Measurements from ENCODE around the gene SGCD.

The SGCD gene

DNA sequence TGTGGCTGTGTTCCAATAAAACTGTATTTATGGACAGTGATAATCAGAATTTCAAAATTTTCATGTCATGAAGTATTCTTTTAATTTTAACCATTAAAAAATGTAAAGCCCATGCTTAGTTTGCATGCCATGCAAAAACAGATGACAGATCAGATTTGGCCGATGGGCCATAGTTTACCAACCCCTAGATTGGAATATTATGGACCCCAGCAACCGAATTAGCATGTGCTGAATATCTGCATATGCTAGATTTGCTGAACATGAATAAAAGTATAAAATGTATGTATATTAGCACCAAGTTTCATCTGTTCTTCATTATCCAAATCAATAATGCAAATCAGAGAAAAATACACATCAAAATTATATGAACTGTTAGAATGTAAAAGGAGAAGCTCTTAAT, 364.6 kb downstream of the SGCD start:
- Histone ChIP-seq H3K9ac (no peak overlapping the region), H3K27ac (no peak overlapping the region), H3K9me3 (ENCODE audit: control insufficient read depth, low read length) (no peaks in the 10 kb centered on the region), H3K4me1 (no peaks in the 10 kb centered on the region), H3K4me2 (ENCODE audit: low read length) (no peak overlapping the region), H3K4me3 (ENCODE audit: low read depth, low read length) (no peak overlapping the region), H3K27me3 (ENCODE audit: control insufficient read depth, insufficient read depth, low read length) (no peaks in the 10 kb centered on the region), H3K79me2 (no peaks in the 10 kb centered on the region), H2AFZ (no peak overlapping the region), H3K36me3 (ENCODE audit: control insufficient read depth, insufficient read depth, low read length) (no peaks in the 10 kb centered on the region)
- TF ChIP-seq, protein P1, sequence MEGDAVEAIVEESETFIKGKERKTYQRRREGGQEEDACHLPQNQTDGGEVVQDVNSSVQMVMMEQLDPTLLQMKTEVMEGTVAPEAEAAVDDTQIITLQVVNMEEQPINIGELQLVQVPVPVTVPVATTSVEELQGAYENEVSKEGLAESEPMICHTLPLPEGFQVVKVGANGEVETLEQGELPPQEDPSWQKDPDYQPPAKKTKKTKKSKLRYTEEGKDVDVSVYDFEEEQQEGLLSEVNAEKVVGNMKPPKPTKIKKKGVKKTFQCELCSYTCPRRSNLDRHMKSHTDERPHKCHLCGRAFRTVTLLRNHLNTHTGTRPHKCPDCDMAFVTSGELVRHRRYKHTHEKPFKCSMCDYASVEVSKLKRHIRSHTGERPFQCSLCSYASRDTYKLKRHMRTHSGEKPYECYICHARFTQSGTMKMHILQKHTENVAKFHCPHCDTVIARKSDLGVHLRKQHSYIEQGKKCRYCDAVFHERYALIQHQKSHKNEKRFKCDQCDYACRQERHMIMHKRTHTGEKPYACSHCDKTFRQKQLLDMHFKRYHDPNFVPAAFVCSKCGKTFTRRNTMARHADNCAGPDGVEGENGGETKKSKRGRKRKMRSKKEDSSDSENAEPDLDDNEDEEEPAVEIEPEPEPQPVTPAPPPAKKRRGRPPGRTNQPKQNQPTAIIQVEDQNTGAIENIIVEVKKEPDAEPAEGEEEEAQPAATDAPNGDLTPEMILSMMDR (IDR thresholded peaks at IDR 0.05): no peak

DNA sequence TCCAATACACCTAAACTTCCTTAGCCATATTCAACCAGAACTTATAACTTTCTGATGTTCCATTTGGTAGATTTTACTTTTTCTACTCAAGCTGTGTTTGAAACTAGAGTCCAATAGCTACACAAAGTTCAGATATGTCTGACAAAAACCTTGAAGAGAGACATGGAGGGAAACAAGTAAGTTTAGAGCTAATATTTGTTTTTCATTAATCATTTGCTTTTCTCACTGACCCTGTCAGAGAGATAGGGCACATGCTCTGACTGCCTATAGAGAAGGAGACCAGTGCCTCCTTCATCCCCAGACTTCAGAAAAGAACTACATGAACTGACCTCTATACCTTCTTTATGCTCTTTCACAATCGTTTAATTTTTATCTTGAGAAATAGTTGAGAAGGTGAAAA, 366.1 kb downstream of the SGCD start:
- Histone ChIP-seq H3K4me1 (no peaks in the 10 kb centered on the region), H3K27ac (no peak overlapping the region), H3K79me2 (no peaks in the 10 kb centered on the region), H3K36me3 (ENCODE audit: control insufficient read depth, insufficient read depth, low read length) (no peaks in the 10 kb centered on the region), H3K27me3 (ENCODE audit: control insufficient read depth, insufficient read depth, low read length) (no peaks in the 10 kb centered on the region), H3K4me3 (ENCODE audit: low read depth, low read length) (no peak overlapping the region), H3K9ac (no peak overlapping the region), H2AFZ (no peak overlapping the region), H3K4me2 (ENCODE audit: low read length) (no peak overlapping the region), H3K9me3 (ENCODE audit: control insufficient read depth, low read length) (no peaks in the 10 kb centered on the region)
- TF ChIP-seq, protein P1 (IDR thresholded peaks at IDR 0.05): no peak

DNA sequence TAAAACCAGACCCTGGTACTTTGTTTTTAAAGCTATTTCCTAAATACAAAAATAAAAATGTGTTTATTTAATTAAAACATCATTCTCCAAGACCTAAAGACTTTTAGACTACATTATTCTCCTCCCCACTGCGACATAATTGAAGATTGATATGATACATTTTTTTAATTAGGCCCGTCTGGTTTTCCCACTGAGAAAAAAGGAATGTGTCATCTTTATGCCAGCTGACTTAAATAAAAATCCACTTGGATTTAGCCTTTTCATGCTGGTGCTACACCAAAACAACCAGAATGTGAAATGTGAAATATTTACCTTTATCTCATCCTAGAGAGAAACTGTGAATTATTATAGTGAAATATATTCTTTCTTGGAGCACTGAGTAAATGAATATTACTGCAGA, 367.6 kb downstream of the SGCD start:
- Histone ChIP-seq H2AFZ (no peak overlapping the region), H3K79me2 (no peaks in the 10 kb centered on the region), H3K9me3 (ENCODE audit: control insufficient read depth, low read length) (no peaks in the 10 kb centered on the region), H3K27ac (no peak overlapping the region), H3K27me3 (ENCODE audit: control insufficient read depth, insufficient read depth, low read length) (no peaks in the 10 kb centered on the region), H3K36me3 (ENCODE audit: control insufficient read depth, insufficient read depth, low read length) (no peaks in the 10 kb centered on the region), H3K4me2 (ENCODE audit: low read length) (no peak overlapping the region), H3K4me3 (ENCODE audit: low read depth, low read length) (no peak overlapping the region), H3K4me1 (no peaks in the 10 kb centered on the region), H3K9ac (no peak overlapping the region)
- TF ChIP-seq, protein P1 (IDR thresholded peaks at IDR 0.05): no peak

DNA sequence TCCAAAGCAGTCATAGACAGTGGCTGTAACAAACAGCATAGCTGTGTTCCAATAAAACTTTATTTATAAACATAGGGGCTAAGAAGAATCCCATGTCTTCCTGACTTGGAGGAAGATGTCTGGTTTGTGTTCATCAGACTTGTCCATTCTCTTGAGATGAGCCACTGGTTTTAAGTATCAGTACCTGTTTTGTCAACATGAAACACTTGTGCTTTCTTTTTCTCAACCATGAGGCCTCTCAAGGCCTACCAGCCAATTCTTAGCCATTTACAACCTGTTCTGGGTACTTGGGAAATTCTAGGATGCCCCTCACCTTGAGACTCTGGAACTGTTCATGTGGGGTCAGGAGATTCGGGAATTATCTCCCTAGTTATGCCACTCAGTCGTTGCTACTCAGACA, 368.8 kb downstream of the SGCD start:
- TF ChIP-seq, protein P1 (IDR thresholded peaks at IDR 0.05): no peak
- no peak overlapping the region for H3K4me2 ChIP-seq (ENCODE audit: low read length)
- no peak overlapping the region for H2AFZ ChIP-seq
- no peaks in the 10 kb centered on the region for H3K9me3 ChIP-seq (ENCODE audit: control insufficient read depth, low read length)
- H3K4me1 ChIP-seq: no peaks in the 10 kb centered on the region
- H3K27ac ChIP-seq: no peak overlapping the region
- H3K27me3 ChIP-seq (ENCODE audit: control insufficient read depth, insufficient read depth, low read length): no peaks in the 10 kb centered on the region
- H3K9ac ChIP-seq: no peak overlapping the region
- H3K4me3 ChIP-seq (ENCODE audit: low read depth, low read length): no peak overlapping the region
- H3K79me2 ChIP-seq: no peaks in the 10 kb centered on the region
- no peaks in the 10 kb centered on the region for H3K36me3 ChIP-seq (ENCODE audit: control insufficient read depth, insufficient read depth, low read length)

DNA sequence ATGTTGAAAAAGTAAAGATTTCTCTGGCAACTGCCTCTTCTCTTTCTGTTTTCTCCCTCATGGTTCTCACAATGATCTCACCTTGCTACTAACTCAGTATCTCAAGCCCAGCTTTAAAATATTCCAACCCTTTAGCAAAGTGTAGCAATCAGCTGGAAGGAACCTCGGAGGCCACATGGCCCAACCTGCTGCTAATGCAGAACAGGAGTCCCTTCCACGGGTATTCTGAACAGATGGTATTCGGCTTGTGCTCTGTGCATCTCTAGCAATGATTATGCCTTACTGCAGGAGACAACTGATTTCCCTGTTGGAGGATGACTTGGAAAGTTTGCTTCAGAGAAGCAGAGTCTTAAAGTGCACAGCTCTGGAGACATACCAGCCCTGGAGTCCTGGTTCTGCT, 371.4 kb downstream of the SGCD start:
- Histone ChIP-seq H3K79me2 (no peaks in the 10 kb centered on the region), H3K36me3 (ENCODE audit: control insufficient read depth, insufficient read depth, low read length) (no peaks in the 10 kb centered on the region), H3K4me1 (peaks cover 5% of the 10 kb centered on the region), H3K4me2 (ENCODE audit: low read length) (no peak overlapping the region), H3K27ac (no peak overlapping the region), H3K9ac (no peak overlapping the region), H3K4me3 (ENCODE audit: low read depth, low read length) (no peak overlapping the region), H3K9me3 (ENCODE audit: control insufficient read depth, low read length) (no peaks in the 10 kb centered on the region), H2AFZ (no peak overlapping the region), H3K27me3 (ENCODE audit: control insufficient read depth, insufficient read depth, low read length) (no peaks in the 10 kb centered on the region)
- TF ChIP-seq, protein P1 (IDR thresholded peaks at IDR 0.05): no peak
